Measurements from ENCODE around the gene CAMK2A.

The CAMK2A gene

GRCh38 chr5:150261231-150261630 lies 28.3 kb downstream of the CAMK2A start:
- H3K27ac ChIP-seq: no peak overlapping the region
- H3K27me3 ChIP-seq (ENCODE audit: insufficient read depth, low read depth, severe bottlenecking): no peaks in the 10 kb centered on the region
- no peak for DNase-seq
- no peaks in the 10 kb centered on the region for H3K9me3 ChIP-seq (ENCODE audit: severe bottlenecking)
- H3K36me3 ChIP-seq: no peaks in the 10 kb centered on the region
- TF ChIP-seq CTCF (IDR thresholded peaks at IDR 0.05; ENCODE audit: low read depth, low read length): no peak
- H3K4me3 ChIP-seq (ENCODE audit: low read depth, low read length): no peak overlapping the region

- no peak overlapping the region for H3K27ac ChIP-seq
- no peak for DNase-seq
- no peaks in the 10 kb centered on the region for H3K9me3 ChIP-seq (ENCODE audit: severe bottlenecking)
- no peaks in the 10 kb centered on the region for H3K27me3 ChIP-seq (ENCODE audit: insufficient read depth, low read depth, severe bottlenecking)
- no peaks in the 10 kb centered on the region for H3K36me3 ChIP-seq
- TF ChIP-seq CTCF (IDR thresholded peaks at IDR 0.05; ENCODE audit: low read depth, low read length): no peak
- H3K4me3 ChIP-seq (ENCODE audit: low read depth, low read length): no peak overlapping the region
These were observed 31.4 kb downstream of the CAMK2A start for GRCh38 chr5:150258130-150258529.

GRCh38 chr5:150257424-150257823 lies 32.1 kb downstream of the CAMK2A start:
- no peak overlapping the region for H3K27ac ChIP-seq
- TF ChIP-seq CTCF (IDR thresholded peaks at IDR 0.05; ENCODE audit: low read depth, low read length): no peak
- DNase-seq: no peak
- no peaks in the 10 kb centered on the region for H3K36me3 ChIP-seq
- no peaks in the 10 kb centered on the region for H3K9me3 ChIP-seq (ENCODE audit: severe bottlenecking)
- H3K27me3 ChIP-seq (ENCODE audit: insufficient read depth, low read depth, severe bottlenecking): no peaks in the 10 kb centered on the region
- H3K4me3 ChIP-seq (ENCODE audit: low read depth, low read length): no peak overlapping the region

- DNase-seq: peak; percentile 83
- TF ChIP-seq CTCF (IDR thresholded peaks at IDR 0.05; ENCODE audit: low read depth, low read length): peak; percentile 89
These were observed 33.0 kb downstream of the CAMK2A start for GRCh38 chr5:150256410-150257064.

GRCh38 chr5:150255659-150256409 lies 33.7 kb downstream of the CAMK2A start:
- Histone ChIP-seq H3K4me3 (ENCODE audit: low read depth, low read length) (no peak overlapping the region), H3K9me3 (ENCODE audit: severe bottlenecking) (no peaks in the 10 kb centered on the region), H3K27me3 (ENCODE audit: insufficient read depth, low read depth, severe bottlenecking) (no peaks in the 10 kb centered on the region), H3K27ac (no peak overlapping the region; the same call in 1 of the 2 replicates), H3K36me3 (no peaks in the 10 kb centered on the region)
- no peak for TF ChIP-seq CTCF (IDR thresholded peaks at IDR 0.05; ENCODE audit: low read depth, low read length)
- no peak for DNase-seq

More at GRCh38 chr5:150256410-150257064, 33.0 kb downstream of the CAMK2A start:
- no peak overlapping the region for H3K27ac ChIP-seq
- H3K36me3 ChIP-seq: no peaks in the 10 kb centered on the region
- H3K9me3 ChIP-seq (ENCODE audit: severe bottlenecking): no peaks in the 10 kb centered on the region
- no peak overlapping the region for H3K4me3 ChIP-seq (ENCODE audit: low read depth, low read length)
- H3K27me3 ChIP-seq (ENCODE audit: insufficient read depth, low read depth, severe bottlenecking): no peaks in the 10 kb centered on the region

All from WERI-Rb-1 (cell line).